NCI-H2081 treated with DMSO at 0.1 percent for 48 hours (cell line): Measurements from ENCODE around the gene FIBP.
"Not testable (repeated sequence)": the region's sequence is repeated elsewhere in the genome, so short reads cannot be mapped to it uniquely, and the experiment has no call there.

Experiments used
- DNase-seq: peaks from one replicate; lab custom pipeline; 2025; lab: John Stamatoyannopoulos, UW

Gene FIBP

GRCh38 chr11:65859095-65859811, 29.0 kb downstream of the FIBP start:
- DNase-seq: peak; percentile 85

- no peak for DNase-seq
These were observed 29.6 kb downstream of the FIBP start for GRCh38 chr11:65858681-65859087.

GRCh38 chr11:65857853-65858680, 30.2 kb downstream of the FIBP start, which contains the start of gene CFL1:
CFL1 (minus strand) TSS chr11:65858180; CDS start chr11:65858099, 81 bp downstream.
- peak; percentile 89 for DNase-seq

DNA sequence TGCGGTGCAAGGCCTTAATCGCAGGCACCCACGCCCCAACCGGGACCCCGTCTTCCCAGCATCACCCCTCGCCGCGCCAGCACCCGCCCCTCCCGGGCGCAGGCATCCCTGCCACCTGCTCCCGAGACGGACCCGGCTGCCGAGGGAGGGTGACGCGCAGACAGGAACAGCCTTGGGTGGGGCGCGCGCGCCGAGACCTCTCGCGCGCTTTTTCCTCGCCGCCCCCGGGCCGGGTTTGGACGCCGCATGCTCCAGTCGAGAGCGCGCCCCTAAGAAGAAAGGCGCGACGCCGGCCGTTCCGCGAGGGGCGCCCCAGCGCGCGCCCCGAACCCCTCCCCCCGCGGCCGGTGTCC, 30.8 kb downstream of the FIBP start:
- DNase-seq: no peak

DNA sequence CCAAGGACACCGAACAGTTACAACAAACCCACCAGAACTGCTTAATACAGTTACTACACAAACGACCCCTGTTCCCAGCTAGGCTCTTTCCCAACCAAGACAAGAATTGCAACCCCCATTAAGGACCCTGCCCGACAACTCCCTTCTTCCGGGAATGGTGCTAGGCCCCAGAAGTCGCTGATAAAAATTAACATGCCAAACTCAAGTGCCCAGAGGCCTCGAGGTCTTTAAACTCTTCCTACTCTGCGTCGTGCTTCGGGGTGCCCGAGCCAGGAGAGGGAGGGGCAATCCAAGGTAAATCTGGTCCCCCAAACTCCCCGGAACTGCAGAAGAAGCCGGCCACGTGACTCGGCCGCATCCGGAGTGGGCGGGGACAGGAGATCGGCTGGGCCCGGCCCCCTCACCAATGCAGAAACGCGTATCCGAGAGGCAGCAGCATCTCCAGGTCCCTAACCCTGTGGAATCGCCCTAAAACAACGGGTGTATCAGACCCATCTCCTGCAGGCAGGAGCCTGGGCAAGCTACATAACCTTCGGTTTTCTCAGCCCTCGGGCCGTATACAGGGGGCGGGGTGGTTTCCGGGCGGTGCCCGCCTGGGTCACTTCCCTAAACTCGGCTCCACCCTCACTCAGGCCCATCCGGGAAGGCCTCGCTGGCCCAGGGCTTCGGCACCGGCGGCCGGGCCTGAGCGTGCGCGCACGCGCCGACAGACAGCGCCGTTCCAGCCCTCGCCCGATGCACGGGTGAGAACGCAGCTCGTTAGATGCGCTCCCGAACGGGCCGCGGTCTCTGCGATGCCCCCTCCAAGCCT, 31.4 kb downstream of the FIBP start:
- DNase-seq: no peak

GRCh38 chr11:65855927-65856363, 32.3 kb downstream of the FIBP start:
- DNase-seq: no peak

GRCh38 chr11:65854852-65855837, 33.1 kb downstream of the FIBP start:
- no peak for DNase-seq

DNA sequence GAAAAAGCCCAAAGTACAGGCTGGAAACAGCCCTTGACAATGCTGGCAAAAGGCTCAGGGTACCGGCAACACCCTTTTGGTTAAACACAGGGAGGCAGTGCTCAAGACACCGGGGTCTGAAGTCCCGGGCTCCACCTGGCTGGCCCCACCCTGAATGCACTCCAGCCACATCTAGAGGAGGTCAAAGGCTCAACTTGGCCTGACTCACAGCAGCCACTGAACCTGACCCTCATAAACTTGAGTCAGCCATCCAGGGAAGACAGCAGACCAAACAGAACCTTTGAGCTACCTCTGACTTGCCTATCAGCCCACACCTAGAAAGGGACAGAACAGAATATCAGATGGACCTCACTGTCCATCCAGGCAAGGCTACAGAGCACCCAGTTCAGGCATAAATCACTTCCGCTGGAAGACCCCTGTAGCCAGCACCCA, 34.1 kb downstream of the FIBP start:
- no peak for DNase-seq

DNA sequence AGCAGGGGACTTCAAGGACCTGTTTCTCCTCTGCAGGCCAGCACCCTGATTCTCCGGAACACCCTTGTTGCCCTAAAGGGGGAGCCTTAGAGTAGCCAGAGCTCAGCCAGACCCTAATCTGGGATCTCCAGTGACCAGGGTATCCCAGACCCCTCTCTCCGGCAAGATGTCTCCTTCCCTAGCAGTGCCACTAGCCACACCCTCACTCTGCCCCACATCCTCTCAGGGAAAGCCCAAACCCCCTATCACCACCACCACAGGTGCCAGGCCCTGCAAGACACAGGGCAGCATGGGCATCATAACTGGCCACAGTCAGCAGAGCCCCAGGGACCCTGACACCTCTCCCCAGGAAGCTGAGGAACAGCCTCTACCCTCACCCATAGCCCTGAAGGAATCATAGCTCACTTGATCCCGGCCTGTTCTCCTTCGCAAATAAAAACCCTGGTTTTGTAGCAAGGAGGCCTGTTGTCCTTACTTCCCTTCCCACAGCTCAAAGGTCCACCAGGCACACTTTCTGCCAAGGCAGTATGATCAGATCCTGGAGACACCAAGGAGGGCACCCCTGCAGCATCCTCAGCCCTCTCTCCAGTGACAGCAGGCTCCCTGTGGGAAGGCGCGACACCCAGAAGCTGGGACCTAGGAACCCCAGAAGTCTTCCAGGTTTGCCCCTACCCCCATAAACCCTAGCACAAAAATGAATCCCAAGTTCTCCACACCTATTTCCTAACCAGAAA, 34.9 kb downstream of the FIBP start:
- DNase-seq: no peak

DNA sequence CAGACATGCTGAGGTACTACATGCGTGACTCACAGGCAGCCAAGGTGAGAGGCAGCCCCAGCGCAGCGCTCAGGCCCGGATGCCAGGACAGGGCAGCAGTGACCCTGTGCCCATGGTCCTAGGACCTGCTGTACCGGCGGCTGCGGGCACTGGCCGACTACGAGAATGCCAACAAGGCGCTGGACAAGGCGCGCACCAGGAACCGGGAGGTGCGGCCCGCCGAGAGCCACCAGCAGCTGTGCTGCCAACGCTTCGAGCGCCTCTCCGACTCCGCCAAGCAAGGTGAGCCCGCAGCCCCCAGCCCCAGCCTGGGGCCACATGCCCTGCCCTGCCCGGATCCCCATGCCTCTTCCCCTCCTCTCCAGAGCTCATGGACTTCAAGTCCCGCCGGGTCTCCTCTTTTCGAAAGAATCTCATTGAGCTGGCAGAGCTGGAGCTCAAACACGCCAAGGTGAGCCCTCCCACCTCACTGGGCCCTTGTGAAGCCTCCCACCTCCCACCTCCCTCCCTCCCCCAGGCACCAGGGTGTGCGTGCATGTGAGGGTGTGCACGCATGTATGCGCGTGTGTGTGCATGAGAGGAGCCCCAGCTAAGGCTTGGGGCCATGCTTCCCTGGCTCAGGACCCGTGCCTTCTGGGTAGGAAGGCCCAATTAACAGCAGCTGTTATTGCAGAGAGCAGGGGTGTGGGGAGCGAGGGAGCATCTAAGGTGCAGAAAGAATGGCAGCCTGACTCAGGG, 35.6 kb downstream of the FIBP start:
- no peak for DNase-seq

DNA sequence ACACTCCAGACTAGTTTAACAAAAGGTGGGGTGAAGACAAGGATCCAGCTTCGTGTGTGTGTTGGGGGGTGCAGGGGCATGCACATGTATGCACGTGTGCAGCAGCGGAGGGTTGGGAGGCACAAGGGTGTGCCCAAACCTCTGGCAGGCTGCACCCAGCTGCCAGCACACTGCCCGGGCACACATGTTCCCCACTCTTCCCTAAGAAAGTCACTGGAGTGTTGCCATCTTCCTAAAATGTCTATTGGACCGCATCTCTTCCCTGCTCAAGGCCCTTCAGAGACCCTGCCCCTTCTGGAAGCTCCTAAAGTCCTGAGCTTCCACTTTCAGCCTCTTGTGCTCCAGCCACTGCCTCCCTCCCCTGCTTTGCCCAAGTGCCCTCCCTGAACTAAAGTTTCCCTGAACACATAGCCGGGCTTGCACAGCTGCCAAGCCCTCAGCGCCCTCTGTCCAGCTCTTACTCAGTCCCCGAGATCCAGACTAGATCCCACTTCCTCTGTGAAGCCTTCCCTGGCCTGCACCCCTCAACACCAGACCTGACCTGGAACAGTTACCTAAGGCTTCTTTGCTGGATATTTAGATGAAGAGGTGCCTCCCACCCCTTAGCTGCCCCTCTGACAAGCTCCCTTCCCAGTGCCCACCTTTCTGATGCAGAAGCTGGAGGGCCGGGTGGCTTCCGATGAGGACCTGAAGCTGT, 36.3 kb downstream of the FIBP start:
- no peak for DNase-seq

- DNase-seq: no peak
These were observed 37.1 kb downstream of the FIBP start for GRCh38 chr11:65851083-65851579.

DNA sequence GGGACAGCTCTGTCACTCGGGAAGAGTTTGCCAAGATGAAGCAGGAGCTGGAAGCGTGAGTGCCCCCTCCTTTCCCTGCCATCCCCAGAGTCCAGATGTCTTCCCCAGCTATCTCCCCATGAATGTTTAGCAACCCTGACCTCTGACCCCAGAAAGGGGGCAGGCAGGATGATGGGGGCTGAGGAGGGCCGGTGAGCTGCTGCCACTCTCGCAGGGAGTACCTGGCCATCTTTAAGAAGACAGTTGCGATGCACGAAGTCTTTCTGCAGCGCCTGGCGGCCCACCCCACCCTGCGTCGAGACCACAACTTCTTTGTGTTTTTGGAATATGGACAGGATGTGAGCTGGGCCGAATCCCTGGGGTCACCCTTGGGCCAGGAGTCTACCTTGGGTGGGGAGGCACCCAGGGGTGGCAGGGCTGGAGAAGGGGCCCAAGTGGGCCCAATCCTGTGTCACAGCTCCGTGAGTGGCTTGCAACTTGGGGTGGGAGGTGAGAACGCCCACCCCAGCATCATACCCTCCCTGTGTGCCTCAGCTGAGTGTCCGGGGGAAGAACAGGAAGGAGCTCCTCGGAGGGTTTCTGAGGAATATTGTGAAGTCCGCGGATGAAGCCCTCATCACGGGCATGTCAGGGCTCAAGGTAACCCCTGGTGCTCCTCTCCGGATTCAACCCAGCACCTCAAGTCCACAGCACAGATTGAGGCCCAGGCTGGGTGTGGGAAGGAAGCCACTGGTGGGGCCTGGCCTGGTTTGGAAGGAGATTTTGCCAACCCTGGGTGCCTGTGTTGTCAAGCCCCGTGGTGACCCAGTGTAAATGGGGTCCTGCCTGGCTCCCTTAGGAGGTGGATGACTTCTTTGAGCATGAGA, 37.8 kb downstream of the FIBP start:
- DNase-seq: no peak

GRCh38 chr11:65849771-65850216, 38.5 kb downstream of the FIBP start:
- no peak for DNase-seq

DNA sequence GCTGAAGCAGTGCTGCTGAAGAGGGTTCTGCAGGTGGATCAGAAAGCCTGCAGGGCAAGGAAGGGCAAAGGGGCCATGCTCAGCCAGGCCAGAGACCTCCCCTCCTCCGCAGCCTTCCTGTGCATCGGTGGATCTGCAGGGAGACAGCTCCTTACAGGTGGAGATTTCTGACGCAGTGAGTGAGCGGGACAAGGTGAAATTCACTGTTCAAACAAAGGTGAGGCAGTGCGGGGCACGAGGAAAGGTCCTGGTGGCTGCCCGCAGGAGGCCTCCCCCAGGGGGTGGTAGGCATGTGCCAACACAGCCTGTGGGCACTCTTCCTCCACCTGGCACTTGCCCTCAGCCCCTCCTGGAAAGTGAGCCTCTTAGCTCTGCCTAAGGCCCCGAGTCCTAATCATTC, 38.9 kb downstream of the FIBP start:
- no peak for DNase-seq

- DNase-seq: not testable (repeated sequence)
These were observed 39.6 kb downstream of the FIBP start for GRCh38 chr11:65848693-65849092.

- no peak for DNase-seq
These were observed 40.5 kb downstream of the FIBP start for GRCh38 chr11:65847746-65848145.
